Fibroblast of pulmonary artery (primary cell): Measurements from ENCODE around the gene TACSTD2.

Experiments used
- DNase-seq: peaks from one replicate; pipeline ENCODE4 v3.0.0-alpha.2; 2010; ENCODE audit warnings: low read depth
- H3K4me3 ChIP-seq: replicated peaks from 2 replicates; pipeline ENCODE4 v1.5.1; 2011; ENCODE audit warnings: low read depth, mild to moderate bottlenecking, control low read depth, low read length, moderate library complexity
- TF ChIP-seq, protein P1 (sequence below): IDR thresholded peaks from 2 replicates; pipeline ENCODE4 v1.5.1; 2011; ENCODE audit warnings: mild to moderate bottlenecking, control low read depth, low read length, inconsistent platforms; ENCODE audit errors: missing control alignments

The TACSTD2 gene

GRCh38 chr1:58588396-58588795 is 11.3 kb upstream of the TACSTD2 start:
- TF ChIP-seq, protein P1, sequence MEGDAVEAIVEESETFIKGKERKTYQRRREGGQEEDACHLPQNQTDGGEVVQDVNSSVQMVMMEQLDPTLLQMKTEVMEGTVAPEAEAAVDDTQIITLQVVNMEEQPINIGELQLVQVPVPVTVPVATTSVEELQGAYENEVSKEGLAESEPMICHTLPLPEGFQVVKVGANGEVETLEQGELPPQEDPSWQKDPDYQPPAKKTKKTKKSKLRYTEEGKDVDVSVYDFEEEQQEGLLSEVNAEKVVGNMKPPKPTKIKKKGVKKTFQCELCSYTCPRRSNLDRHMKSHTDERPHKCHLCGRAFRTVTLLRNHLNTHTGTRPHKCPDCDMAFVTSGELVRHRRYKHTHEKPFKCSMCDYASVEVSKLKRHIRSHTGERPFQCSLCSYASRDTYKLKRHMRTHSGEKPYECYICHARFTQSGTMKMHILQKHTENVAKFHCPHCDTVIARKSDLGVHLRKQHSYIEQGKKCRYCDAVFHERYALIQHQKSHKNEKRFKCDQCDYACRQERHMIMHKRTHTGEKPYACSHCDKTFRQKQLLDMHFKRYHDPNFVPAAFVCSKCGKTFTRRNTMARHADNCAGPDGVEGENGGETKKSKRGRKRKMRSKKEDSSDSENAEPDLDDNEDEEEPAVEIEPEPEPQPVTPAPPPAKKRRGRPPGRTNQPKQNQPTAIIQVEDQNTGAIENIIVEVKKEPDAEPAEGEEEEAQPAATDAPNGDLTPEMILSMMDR, result no peak
- DNase-seq, result no peak

DNA sequence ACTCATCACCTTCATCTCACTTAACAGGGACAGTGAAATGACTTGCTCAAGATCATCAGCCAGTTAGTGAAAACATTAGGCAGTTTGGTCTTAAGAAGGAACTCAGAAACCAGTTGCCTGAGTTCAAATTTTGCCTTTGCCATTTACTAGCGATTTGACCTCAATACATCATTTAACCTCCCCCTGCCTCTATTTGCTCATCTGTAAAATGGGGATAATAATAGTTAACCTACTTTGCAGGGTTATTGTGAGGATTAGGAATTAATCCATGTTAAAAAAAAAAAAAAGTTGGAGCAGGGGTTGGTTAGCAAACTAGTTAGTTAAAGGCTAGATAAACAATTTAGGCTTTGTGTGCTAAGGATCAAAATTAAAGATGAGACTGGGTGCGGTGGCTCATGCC is 10.6 kb upstream of the TACSTD2 start:
- TF ChIP-seq, protein P1, result no peak
- no peak for DNase-seq
- no peak overlapping the region for H3K4me3 ChIP-seq

More at GRCh38 chr1:58588396-58588795, 11.3 kb upstream of the TACSTD2 start:
- no peak overlapping the region for H3K4me3 ChIP-seq

DNA sequence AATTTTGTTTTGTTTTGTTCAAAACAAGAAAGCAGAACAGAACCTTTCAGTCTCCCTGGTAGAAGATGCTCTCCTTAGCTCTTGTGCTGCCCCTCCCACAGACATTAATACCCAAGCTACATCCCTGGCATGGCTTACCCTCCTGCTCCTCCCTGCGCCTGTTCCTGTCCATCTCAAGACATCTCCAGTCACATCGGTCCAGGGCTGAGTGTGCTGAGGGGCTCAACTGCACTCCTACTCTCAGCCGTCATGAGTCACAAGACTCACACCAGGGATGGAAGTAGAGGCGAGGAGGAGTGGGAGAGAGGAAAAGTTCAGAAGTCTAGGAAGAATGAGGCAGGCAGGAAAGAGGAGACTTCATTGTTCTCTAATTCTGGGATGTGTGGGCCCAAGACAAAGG is 9.2 kb upstream of the TACSTD2 start:
- TF ChIP-seq, protein P1, result no peak
- DNase-seq, result peak; percentile 56
- no peak overlapping the region for H3K4me3 ChIP-seq

- TF ChIP-seq, protein P1, result no peak
- peak; percentile 71 for DNase-seq
- H3K4me3 ChIP-seq, result no peak overlapping the region
Observed at GRCh38 chr1:58585581-58586151, 8.6 kb upstream of the TACSTD2 start.

GRCh38 chr1:58585166-58585565 is 8.1 kb upstream of the TACSTD2 start:
- DNase-seq, result no peak
- TF ChIP-seq, protein P1, result no peak

GRCh38 chr1:58584082-58584895 is 7.2 kb upstream of the TACSTD2 start:
- TF ChIP-seq, protein P1, result no peak
- H3K4me3 ChIP-seq, result no peak overlapping the region
- DNase-seq, result peak; percentile 97

More at GRCh38 chr1:58585166-58585565, 8.1 kb upstream of the TACSTD2 start:
- no peak overlapping the region for H3K4me3 ChIP-seq
